Measurements from ENCODE around the gene TMEM212.

TMEM212 gene

DNA sequence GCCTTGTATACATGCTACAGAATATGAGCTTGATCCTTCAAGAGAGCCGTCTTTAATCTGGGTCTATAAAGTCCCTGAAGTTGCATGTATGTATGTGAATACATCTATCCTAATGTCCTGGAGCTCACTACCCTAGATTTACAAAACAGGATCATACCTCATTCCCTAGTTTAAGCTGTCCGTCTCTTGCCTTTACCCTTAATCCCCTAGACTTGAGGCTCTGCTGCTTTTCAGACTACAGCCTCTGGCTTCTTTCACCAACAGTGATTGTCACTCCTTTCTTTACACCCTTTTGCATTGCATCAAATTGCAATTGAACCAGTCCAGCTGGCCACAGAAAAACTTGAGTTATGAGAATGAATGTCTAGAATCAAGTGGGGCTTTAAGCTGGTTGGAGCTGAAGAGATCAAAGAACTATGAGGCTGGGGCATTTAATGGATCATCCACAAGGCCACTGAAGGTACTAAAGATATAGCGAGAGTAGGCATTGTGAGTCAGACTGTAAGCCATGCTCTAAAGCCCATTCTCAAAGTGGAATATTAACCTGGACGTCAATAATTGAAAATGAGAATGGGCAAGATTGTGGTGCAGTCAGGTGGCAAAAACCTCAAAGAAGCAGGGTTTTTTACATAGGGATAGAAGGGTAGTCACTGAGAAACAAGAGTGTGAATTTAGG lies 20.6 kb upstream of the TMEM212 start:
- DNase-seq (ENCODE audit: insufficient read length, low spot score), result no peak
- FAIRE-seq, result no peak
- TF ChIP-seq, protein P1, sequence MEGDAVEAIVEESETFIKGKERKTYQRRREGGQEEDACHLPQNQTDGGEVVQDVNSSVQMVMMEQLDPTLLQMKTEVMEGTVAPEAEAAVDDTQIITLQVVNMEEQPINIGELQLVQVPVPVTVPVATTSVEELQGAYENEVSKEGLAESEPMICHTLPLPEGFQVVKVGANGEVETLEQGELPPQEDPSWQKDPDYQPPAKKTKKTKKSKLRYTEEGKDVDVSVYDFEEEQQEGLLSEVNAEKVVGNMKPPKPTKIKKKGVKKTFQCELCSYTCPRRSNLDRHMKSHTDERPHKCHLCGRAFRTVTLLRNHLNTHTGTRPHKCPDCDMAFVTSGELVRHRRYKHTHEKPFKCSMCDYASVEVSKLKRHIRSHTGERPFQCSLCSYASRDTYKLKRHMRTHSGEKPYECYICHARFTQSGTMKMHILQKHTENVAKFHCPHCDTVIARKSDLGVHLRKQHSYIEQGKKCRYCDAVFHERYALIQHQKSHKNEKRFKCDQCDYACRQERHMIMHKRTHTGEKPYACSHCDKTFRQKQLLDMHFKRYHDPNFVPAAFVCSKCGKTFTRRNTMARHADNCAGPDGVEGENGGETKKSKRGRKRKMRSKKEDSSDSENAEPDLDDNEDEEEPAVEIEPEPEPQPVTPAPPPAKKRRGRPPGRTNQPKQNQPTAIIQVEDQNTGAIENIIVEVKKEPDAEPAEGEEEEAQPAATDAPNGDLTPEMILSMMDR (IDR thresholded peaks at IDR 0.05; ENCODE audit: insufficient read depth, missing control alignments), result no peak

DNA sequence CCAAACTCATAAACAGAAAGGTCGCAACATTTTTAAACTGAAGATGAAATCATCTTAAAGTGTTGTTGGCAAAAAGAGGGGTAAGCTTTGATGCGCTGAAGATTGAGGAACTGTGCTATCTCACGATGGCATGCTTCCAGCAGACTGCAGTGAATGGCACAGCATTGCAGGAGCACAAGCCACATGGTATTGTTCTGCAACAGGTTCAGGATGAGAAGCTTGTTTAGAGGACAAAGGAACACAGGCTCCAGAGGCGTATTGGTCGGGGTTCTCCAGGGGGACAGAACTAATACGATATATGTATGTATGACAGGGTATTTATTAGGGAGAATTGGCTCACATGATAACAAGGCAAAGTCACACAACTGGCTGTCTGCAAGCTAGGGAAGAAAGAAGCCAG lies 19.0 kb upstream of the TMEM212 start:
- DNase-seq (ENCODE audit: insufficient read length, low spot score) (no peak), FAIRE-seq (no peak)
- TF ChIP-seq, protein P1 (IDR thresholded peaks at IDR 0.05; ENCODE audit: insufficient read depth, missing control alignments), result no peak

DNA sequence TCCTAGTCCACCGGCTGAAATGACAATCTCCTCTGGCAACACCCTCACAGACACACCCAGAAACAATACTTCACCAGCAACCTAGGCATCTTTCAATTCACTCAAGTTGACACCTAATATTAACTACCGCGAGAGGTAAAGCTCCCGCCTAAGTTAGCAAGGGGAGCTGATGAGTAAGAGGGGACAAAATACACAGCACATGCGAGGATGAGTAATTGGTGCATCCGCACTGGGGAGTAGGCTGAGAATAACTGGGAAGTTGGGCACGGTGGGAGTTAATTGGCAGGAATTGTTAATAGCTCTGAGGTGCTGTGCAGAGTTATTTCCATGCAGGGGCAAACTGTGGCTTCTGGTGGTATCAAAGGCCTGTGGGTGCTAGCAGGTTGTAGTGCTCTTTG lies 18.3 kb upstream of the TMEM212 start:
- TF ChIP-seq, protein P1 (IDR thresholded peaks at IDR 0.05; ENCODE audit: insufficient read depth, missing control alignments), result no peak
- no peak for FAIRE-seq
- DNase-seq (ENCODE audit: insufficient read length, low spot score), result no peak

DNA sequence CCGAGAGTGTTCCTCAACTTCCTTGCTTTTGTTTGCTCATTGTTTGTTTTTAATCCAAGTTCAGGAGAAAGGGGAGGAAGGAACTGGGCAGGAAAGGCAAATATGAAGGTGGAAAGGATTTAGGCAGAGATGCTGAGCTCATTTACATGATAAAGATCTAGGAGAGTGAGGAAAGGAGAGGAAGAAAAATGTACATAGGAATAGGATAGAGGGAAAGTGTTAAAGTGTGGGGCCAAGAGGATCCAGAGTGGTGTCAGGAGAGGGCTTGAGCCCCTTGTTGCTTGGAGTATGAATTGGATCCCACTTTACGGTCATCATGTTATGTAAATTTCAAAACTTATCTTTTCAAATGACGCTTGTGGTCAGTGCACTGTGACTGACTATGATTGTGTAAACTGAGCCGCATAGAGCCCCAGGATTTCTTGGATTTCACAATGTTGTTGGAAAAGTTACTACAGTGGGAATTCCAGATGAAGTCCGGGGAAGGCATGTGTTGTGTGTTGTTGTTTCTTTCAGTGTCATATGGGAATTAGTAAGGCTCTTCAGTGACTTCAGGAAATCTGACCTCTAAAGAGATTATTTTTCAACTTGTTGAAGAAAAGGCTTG lies 17.8 kb upstream of the TMEM212 start:
- FAIRE-seq (no peak), DNase-seq (ENCODE audit: insufficient read length, low spot score) (no peak)
- TF ChIP-seq, protein P1 (IDR thresholded peaks at IDR 0.05; ENCODE audit: insufficient read depth, missing control alignments), result no peak

DNA sequence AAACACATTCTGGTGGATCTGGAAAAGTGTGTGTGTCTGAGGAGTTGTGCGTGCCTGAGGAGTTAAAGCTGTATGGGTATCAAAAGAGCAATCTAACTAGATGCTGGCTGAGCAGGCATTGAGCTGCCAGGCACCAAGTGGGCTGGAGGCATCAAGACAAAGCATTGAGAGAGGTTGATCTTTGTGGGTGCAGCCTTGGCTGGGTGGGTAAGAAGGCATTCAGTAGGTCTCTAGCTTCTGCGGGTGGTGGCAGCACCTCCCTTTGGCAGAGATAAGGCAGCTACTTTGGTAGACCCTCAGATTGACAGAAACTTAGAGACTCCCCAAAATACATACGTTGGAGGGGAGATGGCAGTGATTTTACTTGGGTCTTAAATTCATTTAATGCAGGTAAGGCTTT lies 15.8 kb upstream of the TMEM212 start:
- DNase-seq (ENCODE audit: insufficient read length, low spot score) (no peak), FAIRE-seq (no peak)
- TF ChIP-seq, protein P1 (IDR thresholded peaks at IDR 0.05; ENCODE audit: insufficient read depth, missing control alignments), result no peak

DNA sequence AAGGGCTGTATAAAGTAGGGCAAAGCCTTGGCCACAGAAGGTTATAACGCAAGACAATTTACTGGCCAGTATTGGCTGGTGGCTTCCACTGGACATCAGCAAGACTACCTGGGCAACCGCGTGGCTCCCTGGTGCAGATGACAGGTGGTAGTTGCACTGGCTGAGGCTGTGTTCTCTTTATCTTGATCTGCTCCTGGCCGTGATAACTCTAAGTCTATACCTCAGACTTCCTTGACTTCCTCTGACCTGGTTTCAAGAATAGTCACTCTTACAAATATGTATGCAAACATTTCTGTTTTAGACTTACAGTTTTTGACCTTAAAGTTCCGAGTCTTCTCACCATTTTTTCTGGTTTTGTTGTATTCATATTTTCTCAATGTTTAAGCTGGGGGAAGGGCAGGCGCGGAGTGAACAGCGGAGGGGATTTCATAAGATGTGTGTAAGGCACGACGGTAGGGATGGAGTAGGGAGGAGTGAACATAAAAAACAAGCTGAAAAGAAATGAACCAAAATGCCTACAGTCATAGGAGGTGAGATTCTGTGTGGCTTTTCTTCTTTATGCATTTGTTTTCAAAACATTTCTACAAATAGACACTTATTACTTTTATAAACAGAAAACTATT lies 15.2 kb upstream of the TMEM212 start:
- no peak for FAIRE-seq
- TF ChIP-seq, protein P1 (IDR thresholded peaks at IDR 0.05; ENCODE audit: insufficient read depth, missing control alignments), result no peak

More for the DNA sequence above, 15.2 kb upstream of the TMEM212 start:
- DNase-seq (ENCODE audit: insufficient read length, low spot score), result no peak

All from D721Med (cell line).